HG03575 (cell line): ENCODE results near the gene SRR.
"Not testable (repeated sequence)": the region's sequence is repeated elsewhere in the genome, so short reads cannot be mapped to it uniquely, and the experiment has no call there.

ENCODE experiments used
- ATAC-seq: cut with Tn5 transposase; IDR thresholded peaks from one replicate; pipeline ENCODE4 v1.9.1; 2021; ENCODE audit not compliant: unreplicated experiment, insufficient number of reproducible peaks, low FRiP score; ENCODE audit errors: extremely low read depth

The SRR gene

GRCh38 chr17:2283302-2283701 lies 20.4 kb upstream of the SRR start:
- ATAC-seq = no peak

DNA sequence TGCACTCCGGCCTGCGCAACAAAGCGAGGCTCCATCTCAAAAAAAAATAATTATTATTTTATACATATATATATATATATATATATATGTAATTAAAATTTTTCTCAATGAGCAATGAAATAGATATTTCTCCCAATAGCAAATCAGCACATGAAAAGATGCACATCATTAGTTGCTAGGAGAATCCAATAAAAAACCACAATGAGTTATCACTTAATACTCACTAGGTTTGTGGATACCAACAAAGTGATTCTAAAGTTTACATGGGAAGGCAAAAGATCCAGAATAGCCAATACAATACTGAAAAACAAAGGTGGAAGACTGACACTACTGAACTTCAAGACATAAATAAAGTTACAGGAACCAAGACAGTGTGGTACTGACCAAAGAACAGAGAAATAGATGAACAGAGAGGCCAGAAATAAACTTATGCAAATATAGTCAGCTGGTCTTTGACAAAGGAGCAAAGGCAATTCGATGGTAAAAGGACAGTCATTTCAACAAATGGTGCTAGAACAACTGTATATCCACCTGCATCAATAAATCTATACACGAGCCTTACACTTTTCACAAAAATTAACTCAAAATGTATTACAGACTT lies 13.8 kb upstream of the SRR start:
- ATAC-seq = no peak

DNA sequence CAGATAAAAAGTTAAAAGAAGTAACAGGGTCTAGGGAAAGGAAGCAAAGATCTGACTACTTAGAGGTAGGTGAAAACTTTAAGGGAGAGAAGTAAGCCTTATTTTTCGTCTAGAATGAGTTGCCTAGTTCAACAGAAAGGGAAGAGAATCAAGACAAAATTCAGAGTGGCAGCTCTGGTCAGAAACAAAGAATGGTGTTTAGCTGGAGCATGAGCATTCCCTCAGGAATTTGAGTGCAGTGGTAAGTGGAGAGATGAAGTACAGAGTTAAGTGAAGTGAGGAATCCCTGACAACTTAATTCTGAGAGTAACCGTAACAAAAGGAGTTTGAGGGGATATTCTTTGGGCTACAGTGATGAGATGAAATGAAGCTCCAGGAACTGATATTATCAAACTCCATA lies 11.7 kb upstream of the SRR start:
- no peak for ATAC-seq

GRCh38 chr17:2295575-2295974 lies 8.2 kb upstream of the SRR start:
- ATAC-seq = no peak

- no peak for ATAC-seq
Measured at GRCh38 chr17:2297023-2297422, 6.7 kb upstream of the SRR start.

DNA sequence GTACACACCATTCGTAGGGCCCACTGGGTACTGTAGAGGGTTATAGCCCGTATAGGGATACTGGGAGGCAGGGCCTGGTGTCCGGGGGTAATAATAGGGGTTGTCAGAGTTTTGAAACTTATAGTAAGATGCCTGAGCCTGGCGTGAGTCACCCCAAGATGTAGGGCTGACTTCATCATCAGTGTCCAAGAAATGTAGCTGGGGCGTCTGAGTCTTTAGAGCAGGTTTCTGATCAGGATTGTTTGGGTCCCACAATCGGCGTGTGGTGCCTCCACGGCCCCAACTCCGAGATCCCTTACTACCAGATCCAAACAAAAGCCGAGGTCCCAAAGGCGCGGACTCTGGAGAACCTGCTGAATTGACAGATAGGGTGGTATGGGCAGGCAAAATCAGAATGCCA lies 4.6 kb upstream of the SRR start:
- no peak for ATAC-seq

DNA sequence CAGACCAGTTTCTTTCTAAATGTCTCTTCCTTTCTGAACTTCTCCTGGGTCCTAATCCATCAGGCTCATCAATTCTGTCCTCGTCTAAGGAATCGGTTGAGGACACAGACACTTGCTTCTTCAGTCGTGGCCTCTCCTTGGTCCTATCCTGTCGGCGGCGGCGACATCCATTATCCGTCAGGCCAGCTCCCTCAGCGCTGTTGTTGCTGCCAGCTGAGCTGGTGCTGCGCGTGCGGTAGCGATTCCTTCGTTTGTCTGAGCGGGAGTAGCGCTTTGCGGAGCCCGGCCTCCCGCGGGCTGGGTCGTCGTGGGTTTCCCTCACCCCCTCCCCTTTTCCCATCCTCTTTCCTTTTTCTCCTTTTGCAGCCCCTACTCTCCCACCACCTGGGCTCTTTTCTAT lies 4.0 kb upstream of the SRR start:
- ATAC-seq = no peak

GRCh38 chr17:2302778-2303203 lies 959 bp upstream of the SRR start:
- no peak for ATAC-seq

GRCh38 chr17:2304931-2305330 lies 1.2 kb downstream of the SRR start:
- ATAC-seq = no peak

DNA sequence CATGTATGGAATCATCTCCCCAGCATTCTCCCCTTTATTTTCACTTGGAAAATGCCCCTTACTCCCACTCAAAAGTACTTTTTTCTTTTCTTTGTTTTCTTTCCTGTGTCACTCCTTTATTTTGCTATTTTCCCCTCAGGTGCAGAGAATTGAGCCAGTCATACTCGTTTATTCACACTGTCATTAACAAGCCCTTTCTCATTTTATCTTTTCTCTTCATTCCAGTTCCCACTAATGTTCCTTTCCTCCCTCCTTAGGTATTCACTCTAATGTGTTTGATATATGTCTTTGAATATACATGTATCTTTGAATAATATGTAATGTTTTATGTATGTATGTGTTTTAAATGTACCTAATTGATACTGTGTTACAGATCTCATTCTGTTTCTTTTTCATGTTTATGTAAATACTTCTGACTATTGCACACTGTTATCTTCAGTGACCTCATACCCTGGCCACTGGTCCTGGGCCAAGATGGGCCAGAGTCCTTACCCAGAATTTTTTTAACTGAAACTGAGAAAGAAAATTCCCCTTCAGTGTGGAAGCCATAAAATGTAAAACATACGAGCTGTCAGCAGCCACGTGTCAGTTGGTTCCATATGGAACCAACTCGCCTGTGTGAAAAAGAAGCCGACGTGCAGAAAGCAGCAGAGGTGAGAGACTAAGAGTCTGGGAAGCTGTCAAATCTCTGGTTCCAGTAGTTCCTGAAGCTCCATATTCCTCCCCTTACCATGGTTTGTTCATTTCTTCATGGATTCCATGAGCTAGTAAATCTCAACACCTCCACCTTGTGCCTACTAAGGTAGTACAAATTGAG lies 5.8 kb downstream of the SRR start:
- ATAC-seq = no peak

DNA sequence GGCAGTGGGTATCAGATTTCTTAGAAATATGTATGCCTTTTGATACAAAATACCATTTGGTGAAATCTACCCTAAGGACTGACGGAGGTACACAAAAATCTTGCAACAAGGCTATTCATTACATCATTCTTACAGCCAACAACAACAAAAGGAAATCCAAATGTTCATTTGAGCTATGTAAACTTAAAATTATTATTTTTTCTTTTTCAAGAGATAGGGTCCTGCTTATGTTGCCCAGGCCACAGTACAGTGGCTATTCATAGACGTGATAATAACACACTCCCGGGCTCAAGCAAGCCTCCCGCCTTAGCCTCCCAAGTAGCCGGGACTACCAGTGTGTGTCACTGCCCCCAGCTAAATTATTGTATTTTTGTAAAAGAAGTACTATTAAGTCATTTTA lies 9.0 kb downstream of the SRR start:
- no peak for ATAC-seq

GRCh38 chr17:2316916-2317205 lies 13.1 kb downstream of the SRR start:
- not testable (repeated sequence) for ATAC-seq

- ATAC-seq = no peak
Measured at GRCh38 chr17:2317796-2318195, 14.0 kb downstream of the SRR start.

GRCh38 chr17:2319051-2319450 lies 15.3 kb downstream of the SRR start:
- ATAC-seq = no peak

DNA sequence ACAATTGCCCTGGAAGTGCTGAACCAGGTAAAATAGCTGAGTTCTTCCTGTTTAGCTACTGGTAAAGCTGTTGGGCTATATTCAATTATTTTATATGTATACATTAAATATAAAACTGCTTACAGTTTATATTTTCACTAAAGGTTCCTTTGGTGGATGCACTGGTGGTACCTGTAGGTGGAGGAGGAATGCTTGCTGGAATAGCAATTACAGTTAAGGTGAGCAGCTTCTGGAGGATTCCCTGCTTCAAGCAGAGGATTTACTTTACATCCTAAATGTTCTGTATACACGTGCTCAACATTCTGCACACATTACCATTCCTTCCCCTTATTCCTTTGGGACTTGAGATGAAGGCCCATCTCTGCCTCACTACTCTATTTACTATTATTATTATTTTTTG lies 17.6 kb downstream of the SRR start:
- no peak for ATAC-seq

GRCh38 chr17:2323629-2324314 lies 20.0 kb downstream of the SRR start:
- no peak for ATAC-seq

GRCh38 chr17:2331303-2331702 lies 27.6 kb downstream of the SRR start:
- ATAC-seq = no peak

DNA sequence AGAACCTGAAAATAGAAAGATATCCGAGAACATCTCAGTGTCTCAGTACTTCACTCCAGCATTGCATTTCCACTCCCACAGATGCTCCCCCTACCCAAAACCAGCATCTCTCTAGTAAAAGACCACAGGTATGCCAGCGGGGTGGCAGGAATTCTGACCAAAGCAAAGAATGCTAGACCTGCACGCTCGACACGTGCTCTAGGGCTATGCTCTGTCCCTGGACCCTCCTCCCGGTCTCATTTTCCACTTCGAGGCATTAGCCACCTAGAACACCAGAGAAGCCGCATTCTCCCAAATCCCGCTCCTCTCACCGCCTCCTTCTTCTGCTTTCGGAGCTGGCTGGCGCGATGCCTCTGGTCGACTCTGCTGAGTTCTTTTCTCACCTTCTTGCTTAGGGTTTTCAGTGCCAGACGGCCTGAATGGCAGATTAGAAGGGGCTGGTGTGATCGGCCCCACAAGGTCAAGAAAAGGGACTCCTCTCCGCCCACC lies 32.0 kb downstream of the SRR start:
- ATAC-seq = no peak

GRCh38 chr17:2336215-2336851 lies 32.6 kb downstream of the SRR start, which contains the start of gene TSR1:
Gene TSR1, minus strand, starts transcription at chr17:2336457. Its CDS starts 30 bp downstream, at chr17:2336427.
- no peak for ATAC-seq
